Measurements from ENCODE around the gene PTPRJ. TPM values are rescaled to one million over a fixed set of nuclear protein-coding genes. Genes with fewer than 3 reads are reported as not detected.

The PTPRJ gene
- total RNA-seq, 1 donor from 2014 or later = 5.9 TPM

DNA sequence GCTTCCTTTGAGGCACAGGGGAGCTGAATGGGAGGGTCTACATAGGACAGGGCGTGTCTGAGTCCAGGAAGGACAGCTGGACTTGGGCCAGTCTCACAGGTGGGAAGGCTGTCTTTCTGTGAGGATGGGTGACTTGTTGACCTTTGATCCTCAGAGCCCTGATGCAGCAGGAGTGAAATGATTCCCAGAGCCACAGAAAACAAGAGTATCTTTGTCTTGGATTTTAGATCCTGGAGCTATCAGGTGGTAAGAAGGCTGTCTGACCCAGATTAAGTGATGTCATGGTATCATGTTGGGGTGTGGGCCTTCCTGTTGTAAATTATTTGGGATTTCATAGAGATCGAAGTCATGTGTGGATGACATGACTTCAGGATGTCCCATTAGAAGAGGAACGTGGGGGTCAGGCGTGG, 15.0 kb downstream of the PTPRJ start:
- no peaks in the 10 kb centered on the region for H3K27me3 ChIP-seq
- no peaks in the 10 kb centered on the region for H3K9me3 ChIP-seq
- TF ChIP-seq, protein P1, sequence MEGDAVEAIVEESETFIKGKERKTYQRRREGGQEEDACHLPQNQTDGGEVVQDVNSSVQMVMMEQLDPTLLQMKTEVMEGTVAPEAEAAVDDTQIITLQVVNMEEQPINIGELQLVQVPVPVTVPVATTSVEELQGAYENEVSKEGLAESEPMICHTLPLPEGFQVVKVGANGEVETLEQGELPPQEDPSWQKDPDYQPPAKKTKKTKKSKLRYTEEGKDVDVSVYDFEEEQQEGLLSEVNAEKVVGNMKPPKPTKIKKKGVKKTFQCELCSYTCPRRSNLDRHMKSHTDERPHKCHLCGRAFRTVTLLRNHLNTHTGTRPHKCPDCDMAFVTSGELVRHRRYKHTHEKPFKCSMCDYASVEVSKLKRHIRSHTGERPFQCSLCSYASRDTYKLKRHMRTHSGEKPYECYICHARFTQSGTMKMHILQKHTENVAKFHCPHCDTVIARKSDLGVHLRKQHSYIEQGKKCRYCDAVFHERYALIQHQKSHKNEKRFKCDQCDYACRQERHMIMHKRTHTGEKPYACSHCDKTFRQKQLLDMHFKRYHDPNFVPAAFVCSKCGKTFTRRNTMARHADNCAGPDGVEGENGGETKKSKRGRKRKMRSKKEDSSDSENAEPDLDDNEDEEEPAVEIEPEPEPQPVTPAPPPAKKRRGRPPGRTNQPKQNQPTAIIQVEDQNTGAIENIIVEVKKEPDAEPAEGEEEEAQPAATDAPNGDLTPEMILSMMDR (IDR thresholded peaks at IDR 0.05) = no peak
- intact Hi-C loops (cut with DNase I) = no loop called here
- H3K27ac ChIP-seq = no peak overlapping the region
- H3K4me1 ChIP-seq = peaks cover 0 to 2% of the 10 kb centered on the region in 2 donors
- no peak overlapping the region for H3K4me3 ChIP-seq
- no peaks in the 10 kb centered on the region for H3K36me3 ChIP-seq
- DNase-seq (ENCODE audit: low spot score in 2 of 2) = no peak

DNA sequence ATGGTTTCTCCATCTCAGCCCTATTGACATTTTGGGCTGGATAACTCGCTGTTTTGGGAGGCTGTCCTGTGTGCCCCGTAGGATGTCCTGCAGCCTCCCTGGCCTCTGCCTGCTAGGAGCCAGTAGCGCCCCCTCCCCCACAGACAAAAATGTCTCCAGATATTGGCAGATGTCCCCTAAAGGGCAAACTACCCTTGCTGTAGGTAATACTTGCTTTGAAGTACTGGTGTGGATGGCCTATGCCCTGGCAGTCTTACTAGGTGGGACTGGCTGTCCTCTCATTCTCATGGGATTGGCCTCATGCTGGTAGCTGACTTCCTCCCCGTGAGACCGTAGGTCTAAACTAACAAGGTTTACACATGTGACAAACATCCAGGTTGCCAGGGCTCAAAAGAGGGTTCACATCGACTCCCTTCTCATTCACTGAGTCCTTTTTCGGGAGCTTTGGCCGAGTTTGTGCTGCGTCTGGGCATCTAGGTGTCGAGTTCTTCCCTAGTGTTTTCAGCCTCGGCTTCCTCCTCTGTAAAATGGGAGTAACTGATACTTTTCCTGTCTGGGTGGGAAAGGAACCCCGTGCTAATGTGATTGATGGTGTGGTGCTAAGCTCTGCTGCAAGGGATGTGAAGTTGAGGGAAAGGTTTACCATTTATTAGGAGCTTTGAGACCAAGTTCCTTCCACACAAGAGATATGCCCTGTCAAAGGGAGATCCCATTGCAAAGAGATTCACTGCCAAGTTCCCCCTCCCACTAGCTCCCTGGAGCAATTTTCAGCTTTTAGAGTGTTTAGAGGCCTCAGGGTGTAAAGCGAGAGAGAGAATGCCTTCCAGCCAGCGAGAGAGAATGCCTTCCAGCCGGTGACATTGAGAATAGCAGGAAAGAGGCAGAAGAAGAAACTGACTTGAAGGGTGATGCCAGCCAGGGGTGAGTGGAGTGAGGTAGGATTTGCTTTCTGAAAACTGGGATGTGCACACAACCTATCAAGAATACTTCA, 17.0 kb downstream of the PTPRJ start:
- Histone ChIP-seq H3K27me3 (no peaks in the 10 kb centered on the region), H3K9me3 (no peaks in the 10 kb centered on the region), H3K4me3 (no peak overlapping the region), H3K4me1 (peaks cover 0 to 3% of the 10 kb centered on the region in 2 donors), H3K36me3 (no peaks in the 10 kb centered on the region), H3K27ac (no peak overlapping the region)
- no peak for DNase-seq (ENCODE audit: low spot score in 2 of 2)
- TF ChIP-seq, protein P1 (IDR thresholded peaks at IDR 0.05) = no peak
- intact Hi-C loops (cut with DNase I) = no loop called here

DNA sequence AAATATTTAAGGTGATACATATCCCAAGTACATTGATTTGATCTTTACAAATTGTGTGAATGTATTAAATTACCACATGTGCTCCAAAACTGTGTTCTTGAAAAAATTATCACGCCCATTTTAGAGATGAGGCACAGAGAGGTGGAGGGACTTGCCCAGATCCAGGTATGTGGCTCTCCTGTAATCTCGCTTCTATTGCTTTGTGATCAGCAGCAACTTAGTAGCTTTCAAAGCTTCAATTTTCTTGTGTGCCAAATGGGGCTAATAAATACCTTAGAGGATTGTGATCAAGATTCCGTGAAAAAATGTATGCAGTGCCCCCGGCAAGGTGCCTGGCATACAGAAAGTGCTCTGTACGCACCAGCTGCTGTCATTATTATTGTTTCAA, 18.0 kb downstream of the PTPRJ start:
- Histone ChIP-seq H3K27ac (no peak overlapping the region), H3K4me3 (no peak overlapping the region), H3K36me3 (no peaks in the 10 kb centered on the region), H3K27me3 (no peaks in the 10 kb centered on the region), H3K9me3 (no peaks in the 10 kb centered on the region), H3K4me1 (peaks cover 0 to 3% of the 10 kb centered on the region in 2 donors)
- intact Hi-C loops (cut with DNase I) = no loop called here
- DNase-seq (ENCODE audit: low spot score in 2 of 2) = no peak
- TF ChIP-seq, protein P1 (IDR thresholded peaks at IDR 0.05) = no peak

DNA sequence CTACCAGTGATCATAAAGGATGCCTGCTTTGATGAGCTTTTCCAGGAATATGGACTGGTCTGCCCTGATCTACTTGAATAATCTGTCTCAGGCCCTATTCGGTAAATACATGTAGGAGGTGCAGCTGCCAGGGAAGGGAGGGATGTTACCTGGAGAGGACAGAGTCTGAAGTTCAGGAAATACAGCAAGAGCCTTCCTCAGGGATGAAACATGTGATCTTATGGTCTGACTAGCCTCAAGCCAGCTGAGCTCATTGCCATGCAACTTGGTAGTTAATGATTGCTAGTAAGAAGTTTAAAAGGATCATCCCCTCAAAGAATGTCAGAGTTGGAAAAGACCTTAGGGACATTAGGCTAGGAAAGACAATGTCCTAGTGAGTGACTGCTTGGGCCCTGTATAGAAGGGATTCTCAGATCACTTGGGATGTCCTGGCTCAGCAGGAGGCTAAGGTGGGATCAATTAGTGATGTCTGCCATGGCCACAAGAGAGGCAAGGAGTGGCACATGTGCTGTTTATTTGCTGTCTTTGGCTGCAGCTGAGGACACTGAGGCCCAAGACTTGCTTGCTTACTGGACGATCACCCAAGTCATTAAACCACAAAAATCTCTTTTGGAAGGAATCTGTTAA, 18.5 kb downstream of the PTPRJ start:
- TF ChIP-seq, protein P1 (IDR thresholded peaks at IDR 0.05) = no peak

DNA sequence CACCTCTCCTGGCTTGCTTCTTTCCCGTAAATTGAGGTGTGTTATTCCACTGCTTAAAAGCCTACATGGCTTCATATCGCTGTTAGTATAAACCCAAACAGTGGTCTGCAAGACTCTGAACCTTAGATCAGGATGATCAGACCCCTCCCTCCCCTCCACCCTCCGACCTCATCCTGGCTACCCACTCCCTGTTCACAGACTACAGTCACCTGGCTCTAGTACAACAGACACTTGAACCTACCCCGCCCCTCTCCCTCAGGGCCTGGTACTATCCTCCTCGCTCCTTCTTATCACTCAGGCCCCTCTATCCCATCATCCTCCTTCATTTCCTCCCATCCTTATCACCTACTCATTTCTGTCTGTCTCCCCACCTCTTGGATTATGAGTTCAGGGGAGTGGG, 20.1 kb downstream of the PTPRJ start:
- Histone ChIP-seq H3K9me3 (no peaks in the 10 kb centered on the region), H3K36me3 (no peaks in the 10 kb centered on the region), H3K4me1 (peaks cover 0 to 11% of the 10 kb centered on the region in 2 donors), H3K27me3 (no peaks in the 10 kb centered on the region), H3K4me3 (no peak overlapping the region), H3K27ac (no peak overlapping the region)
- TF ChIP-seq, protein P1 (IDR thresholded peaks at IDR 0.05) = no peak
- DNase-seq (ENCODE audit: low spot score in 2 of 2) = no peak
- intact Hi-C loops (cut with DNase I) = no loop called here

More for the DNA sequence above, 18.5 kb downstream of the PTPRJ start:
- no peak for DNase-seq (ENCODE audit: low spot score in 2 of 2)
- no peak overlapping the region for H3K4me3 ChIP-seq
- no peaks in the 10 kb centered on the region for H3K9me3 ChIP-seq
- H3K4me1 ChIP-seq = peaks cover 0 to 3% of the 10 kb centered on the region in 2 donors
- H3K27ac ChIP-seq = no peak overlapping the region
- intact Hi-C loops (cut with DNase I) = no loop called here
- H3K36me3 ChIP-seq = no peaks in the 10 kb centered on the region
- H3K27me3 ChIP-seq = no peaks in the 10 kb centered on the region

Data from ascending aorta (tissue), 2 donors.